ENCODE results near the gene TJP2. TPM values are rescaled to one million over a fixed set of nuclear protein-coding genes. Genes with fewer than 3 reads are reported as not detected.

The TJP2 gene
- total and polyA plus RNA-seq, 2 donors (not counting 3 experiments of a cell fraction or from before 2014, with no cell fraction given) = 83.0 to 168 TPM

Other genes with a start within 250 kb of the TJP2 start
- not detected in 2 replicates for gene PRKACG, start 160.2 kb upstream of the TJP2 start, total RNA-seq
- gene PRKACG, start 160.2 kb upstream of the TJP2 start, polyA plus RNA-seq = not detected in 2 replicates
- 17.1 and 21.2 TPM in 2 replicates for gene FXN, start 138.5 kb upstream of the TJP2 start, total RNA-seq
- gene FXN, start 138.5 kb upstream of the TJP2 start, polyA plus RNA-seq = 13.0 and 18.2 TPM in 2 replicates
- gene ENTREP1, start 150.9 kb downstream of the TJP2 start, total RNA-seq = 5.0 and 7.1 TPM in 2 replicates
- 13.5 and 14.6 TPM in 2 replicates for gene ENTREP1, start 150.9 kb downstream of the TJP2 start, polyA plus RNA-seq

All from endothelial cell of umbilical vein (primary cell).